ENCODE results near the gene BCL2L15. TPM values are rescaled to one million over a fixed set of nuclear protein-coding genes. Genes with fewer than 3 reads are reported as not detected.

BCL2L15 gene
- polyA plus RNA-seq, 1 donor (not counting 4 experiments of a cell fraction or from before 2014, with no cell fraction given) = 0.08 TPM

DNA sequence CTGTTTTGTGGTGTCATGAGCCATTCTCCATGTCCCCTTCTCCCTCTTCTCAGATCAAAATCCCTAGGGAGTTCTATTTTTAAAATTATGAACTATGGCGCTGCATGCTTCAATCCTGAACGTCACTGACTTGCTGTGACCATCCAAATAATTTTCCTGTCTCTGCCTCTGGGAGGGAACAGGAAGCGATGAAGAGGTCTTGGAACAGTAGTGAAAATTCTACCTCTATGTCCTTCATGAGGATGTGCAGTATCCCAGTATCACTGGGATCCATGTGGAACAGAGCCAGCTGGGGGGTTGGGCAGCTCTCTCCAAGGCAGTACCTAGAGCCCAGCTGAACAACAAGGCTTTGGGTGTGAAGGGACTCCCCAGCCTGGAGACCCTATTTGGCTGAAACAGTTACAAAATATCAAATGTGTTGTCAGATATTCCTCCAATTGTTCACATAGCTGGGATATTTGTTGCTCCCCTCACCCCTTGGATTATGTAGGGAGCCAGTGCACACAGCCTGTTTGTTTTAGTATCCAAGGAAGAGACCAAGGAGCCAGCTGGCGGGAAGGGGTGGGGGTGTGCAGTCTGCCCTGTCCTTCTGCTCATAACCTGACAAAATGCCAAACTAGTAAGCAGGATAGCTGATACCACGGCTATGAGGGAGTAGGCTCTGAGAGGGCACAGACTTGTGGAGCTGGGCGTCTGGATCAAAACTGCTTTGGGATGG lies 25.4 kb upstream of the BCL2L15 start:
- dilution Hi-C loops (cut with MboI; ENCODE audit: extremely low pct_ligation_motif_present, low sequenced_read_pairs) = no loop called here
- no peak for FAIRE-seq
- peaks cover 12 to 28% of the 10 kb centered on the region in 2 experiments for H3K36me3 ChIP-seq (ENCODE audit: control insufficient read depth in 2 of 2, extremely low read depth in 1 of 2, insufficient read depth in 2 of 2, low read length in 2 of 2)

DNA sequence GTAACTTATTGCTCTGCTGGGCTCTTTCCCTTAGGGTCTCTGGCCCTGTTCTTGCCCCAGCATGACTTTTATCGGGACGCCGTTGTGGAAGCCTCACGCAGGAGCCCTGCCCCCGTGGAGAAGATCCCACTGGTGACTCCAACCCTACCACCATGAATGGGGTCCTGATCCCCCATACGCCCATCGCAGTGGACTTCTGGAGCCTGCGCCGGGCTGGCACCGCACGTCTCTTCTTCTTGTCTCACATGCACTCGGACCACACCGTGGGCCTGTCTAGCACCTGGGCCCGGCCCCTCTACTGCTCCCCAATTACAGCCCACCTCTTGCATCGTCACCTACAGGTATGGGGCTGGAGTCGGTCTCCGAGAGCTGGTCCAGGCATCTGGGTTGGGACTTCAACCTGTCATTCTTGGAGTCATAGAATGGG lies 18.1 kb upstream of the BCL2L15 start:
- H3K9me1 ChIP-seq (ENCODE audit: control insufficient read depth, extremely low read depth, insufficient read depth, low read length) = no peaks in the 10 kb centered on the region
- H3K79me2 ChIP-seq (ENCODE audit: control insufficient read depth, insufficient read depth, low read length) = peaks cover 16% of the 10 kb centered on the region
- H3K4me2 ChIP-seq (ENCODE audit: control insufficient read depth, extremely low read depth, insufficient read depth, low read depth, low read length) = peak overlapping the region; percentile 95
- H3K4me1 ChIP-seq (ENCODE audit: control insufficient read depth, extremely low read depth, insufficient read depth, low read length) = peaks cover 14% of the 10 kb centered on the region
- H3K4me3 ChIP-seq (ENCODE audit: control insufficient read depth in 2 of 3, extremely low read depth in 1 of 3, insufficient read depth in 2 of 3, low read depth in 1 of 3, low read length in 3 of 3) = peak overlapping the region; percentile 67 to 98 (median 86)
- peak overlapping the region; percentile 76 for H3K27ac ChIP-seq (ENCODE audit: control insufficient read depth, insufficient read depth, low read length)
- no peaks in the 10 kb centered on the region for H3K9me3 ChIP-seq (ENCODE audit: control insufficient read depth, low read depth, low read length)
- H2AFZ ChIP-seq (ENCODE audit: control insufficient read depth, low read length) = peak overlapping the region; percentile 98
- H3K36me3 ChIP-seq (ENCODE audit: control insufficient read depth in 2 of 2, extremely low read depth in 1 of 2, insufficient read depth in 2 of 2, low read length in 2 of 2) = peaks cover 3 to 15% of the 10 kb centered on the region in 2 experiments
- DNase-seq (ENCODE audit: low read depth, low spot score) = no peak
- peak overlapping the region; percentile 91 for H3K9ac ChIP-seq (ENCODE audit: control insufficient read depth, extremely low read depth, insufficient read depth, low read length)
- no peak for FAIRE-seq
- H3K27me3 ChIP-seq (ENCODE audit: control insufficient read depth, extremely low read depth, insufficient read depth, low read length) = no peaks in the 10 kb centered on the region
- dilution Hi-C loops (cut with MboI; ENCODE audit: extremely low pct_ligation_motif_present, low sequenced_read_pairs) = no loop called here
- no peaks in the 10 kb centered on the region for H4K20me1 ChIP-seq (ENCODE audit: control insufficient read depth, extremely low read depth, insufficient read depth, low read length)
- TF ChIP-seq, protein P1, sequence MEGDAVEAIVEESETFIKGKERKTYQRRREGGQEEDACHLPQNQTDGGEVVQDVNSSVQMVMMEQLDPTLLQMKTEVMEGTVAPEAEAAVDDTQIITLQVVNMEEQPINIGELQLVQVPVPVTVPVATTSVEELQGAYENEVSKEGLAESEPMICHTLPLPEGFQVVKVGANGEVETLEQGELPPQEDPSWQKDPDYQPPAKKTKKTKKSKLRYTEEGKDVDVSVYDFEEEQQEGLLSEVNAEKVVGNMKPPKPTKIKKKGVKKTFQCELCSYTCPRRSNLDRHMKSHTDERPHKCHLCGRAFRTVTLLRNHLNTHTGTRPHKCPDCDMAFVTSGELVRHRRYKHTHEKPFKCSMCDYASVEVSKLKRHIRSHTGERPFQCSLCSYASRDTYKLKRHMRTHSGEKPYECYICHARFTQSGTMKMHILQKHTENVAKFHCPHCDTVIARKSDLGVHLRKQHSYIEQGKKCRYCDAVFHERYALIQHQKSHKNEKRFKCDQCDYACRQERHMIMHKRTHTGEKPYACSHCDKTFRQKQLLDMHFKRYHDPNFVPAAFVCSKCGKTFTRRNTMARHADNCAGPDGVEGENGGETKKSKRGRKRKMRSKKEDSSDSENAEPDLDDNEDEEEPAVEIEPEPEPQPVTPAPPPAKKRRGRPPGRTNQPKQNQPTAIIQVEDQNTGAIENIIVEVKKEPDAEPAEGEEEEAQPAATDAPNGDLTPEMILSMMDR (optimal IDR thresholded peaks at IDR 0.05 in 1 of 3, IDR thresholded peaks at IDR 0.05 in 1 of 3, conservative IDR thresholded peaks at IDR 0.05 in 1 of 3; ENCODE audit: extremely low read depth in 1 of 3, insufficient read depth in 2 of 3, low read length in 3 of 3) = no peak
- no peak for TF ChIP-seq EZH2 (IDR thresholded peaks at IDR 0.05; ENCODE audit: low read length)

More for the DNA sequence above, 25.4 kb upstream of the BCL2L15 start:
- H3K9me1 ChIP-seq (ENCODE audit: control insufficient read depth, extremely low read depth, insufficient read depth, low read length) = no peaks in the 10 kb centered on the region
- H3K4me1 ChIP-seq (ENCODE audit: control insufficient read depth, extremely low read depth, insufficient read depth, low read length) = peaks cover 4% of the 10 kb centered on the region
- no peaks in the 10 kb centered on the region for H3K27me3 ChIP-seq (ENCODE audit: control insufficient read depth, extremely low read depth, insufficient read depth, low read length)
- no peak for DNase-seq (ENCODE audit: low read depth, low spot score)
- no peak overlapping the region for H3K4me2 ChIP-seq (ENCODE audit: control insufficient read depth, extremely low read depth, insufficient read depth, low read depth, low read length)
- no peaks in the 10 kb centered on the region for H4K20me1 ChIP-seq (ENCODE audit: control insufficient read depth, extremely low read depth, insufficient read depth, low read length)
- no peaks in the 10 kb centered on the region for H3K79me2 ChIP-seq (ENCODE audit: control insufficient read depth, insufficient read depth, low read length)
- H3K27ac ChIP-seq (ENCODE audit: control insufficient read depth, insufficient read depth, low read length) = no peak overlapping the region
- H3K9ac ChIP-seq (ENCODE audit: control insufficient read depth, extremely low read depth, insufficient read depth, low read length) = no peak overlapping the region
- no peak overlapping the region for H3K4me3 ChIP-seq (ENCODE audit: control insufficient read depth in 2 of 3, extremely low read depth in 1 of 3, insufficient read depth in 2 of 3, low read depth in 1 of 3, low read length in 3 of 3)
- TF ChIP-seq EZH2 (IDR thresholded peaks at IDR 0.05; ENCODE audit: low read length) = no peak
- TF ChIP-seq, protein P1 (optimal IDR thresholded peaks at IDR 0.05 in 1 of 3, IDR thresholded peaks at IDR 0.05 in 1 of 3, conservative IDR thresholded peaks at IDR 0.05 in 1 of 3; ENCODE audit: extremely low read depth in 1 of 3, insufficient read depth in 2 of 3, low read length in 3 of 3) = no peak
- no peak overlapping the region for H2AFZ ChIP-seq (ENCODE audit: control insufficient read depth, low read length)
- H3K9me3 ChIP-seq (ENCODE audit: control insufficient read depth, low read depth, low read length) = no peaks in the 10 kb centered on the region
